IMR-90 (cell line): ENCODE results near the gene SYCP3. TPM values are rescaled to one million over a fixed set of nuclear protein-coding genes. Genes with fewer than 3 reads are reported as not detected.

Source experiments
- ATAC-seq: fragments of 200-7000 bp; cut with Tn5 transposase; 2 replicates; pipeline ENCODE4 v1.9.1; 2020; ENCODE audit warnings: low read depth, mild to moderate bottlenecking, moderate library complexity
- BruUV-seq: library from RNA; stranded (reverse); fragments of 400-500 nt; replicated peaks from 2 replicates; lab custom pipeline; 2021; lab: Mats Ljungman, UMichigan
- CTCF ChIA-PET: fragments of 300-600 bp; formaldehyde crosslinking; extraction: SDS; loops from one replicate; lab custom pipeline; 2021; ENCODE audit warnings: antibody characterized with exemption; lab: Yijun Ruan, JAX
- POLR2A ChIA-PET: fragments of 300-600 bp; sonication (Branson Sonifier 250); formaldehyde crosslinking; loops from one replicate; lab custom pipeline; 2022; ENCODE audit warnings: antibody characterized with exemption; ENCODE audit not compliant: unreplicated experiment; lab: Charles Lee
- DNase-seq: peaks from one replicate; pipeline ENCODE4 v3.0.0; 2013
- H2AFZ ChIP-seq: replicated peaks from 2 replicates; pipeline ENCODE3; 2013; ENCODE audit warnings: low read length, mild to moderate bottlenecking; ENCODE audit not compliant: poor library complexity
- H2AK5ac ChIP-seq: 2 replicates; pipeline ENCODE4 v1.6.1; 2013; ENCODE audit warnings: low read depth, low read length, inconsistent platforms
- H2AK9ac ChIP-seq: replicated peaks from 2 replicates; pipeline ENCODE3; 2013; ENCODE audit warnings: mild to moderate bottlenecking, low read depth, low read length, moderate library complexity; ENCODE audit not compliant: poor library complexity
- H2BK120ac ChIP-seq: 2 replicates; pipeline ENCODE4 v1.6.1; 2013; ENCODE audit warnings: low read depth, low read length, inconsistent platforms
- H2BK15ac ChIP-seq: 3 replicates; pipeline ENCODE4 v1.6.1; 2013; ENCODE audit warnings: low read depth, low read length, inconsistent platforms
- H2BK20ac ChIP-seq: 2 replicates; pipeline ENCODE4 v1.6.1; 2013; ENCODE audit warnings: low read depth, mild to moderate bottlenecking, inconsistent platforms, low read length, moderate library complexity
- H2BK5ac ChIP-seq: 2 replicates; pipeline ENCODE4 v1.6.1; 2013; ENCODE audit warnings: mild to moderate bottlenecking, low read depth, low read length, inconsistent platforms; ENCODE audit not compliant: poor library complexity, severe bottlenecking
- H3K14ac ChIP-seq: replicated peaks from 2 replicates; pipeline ENCODE4 v1.6.1; 2013; ENCODE audit warnings: low read depth, low read length, inconsistent platforms
- H3K18ac ChIP-seq: 2 replicates; pipeline ENCODE4 v1.6.1; 2013; ENCODE audit warnings: low read depth, low read length, control low read depth
- H3K23ac ChIP-seq: 2 replicates; pipeline ENCODE4 v1.6.1; 2013; ENCODE audit warnings: low read depth, low read length, inconsistent platforms
- H3K27ac ChIP-seq: 2 replicates; pipeline ENCODE4 v1.5.1; 2013; ENCODE audit warnings: mild to moderate bottlenecking, control low read depth, low read length; ENCODE audit not compliant: insufficient read depth
- H3K27me3 ChIP-seq: 2 replicates; pipeline ENCODE4 v1.6.1; 2013; ENCODE audit warnings: low read length; ENCODE audit not compliant: control insufficient read depth, insufficient read depth
- H3K36me3 ChIP-seq: 2 replicates; pipeline ENCODE4 v1.6.1; 2013; ENCODE audit warnings: low read length, mixed read lengths; ENCODE audit not compliant: control insufficient read depth, insufficient read depth
- H3K4ac ChIP-seq: 2 replicates; pipeline ENCODE4 v1.6.1; 2013; ENCODE audit warnings: low read depth, low read length, inconsistent platforms
- H3K4me1 ChIP-seq: 2 replicates; pipeline ENCODE4 v1.6.1; 2013; ENCODE audit warnings: low read length, mixed read lengths; ENCODE audit not compliant: control insufficient read depth, insufficient read depth
- H3K4me2 ChIP-seq: 2 replicates; pipeline ENCODE4 v1.6.1; 2013; ENCODE audit warnings: low read depth, mild to moderate bottlenecking, control low read depth, low read length, moderate library complexity
- H3K4me3 ChIP-seq: 2 replicates; pipeline ENCODE4 v1.5.1; 2013; ENCODE audit warnings: low read depth, mild to moderate bottlenecking, control low read depth, low read length, moderate library complexity; ENCODE audit not compliant: insufficient read depth
- H3K56ac ChIP-seq: 2 replicates; pipeline ENCODE4 v1.6.1; 2013; ENCODE audit warnings: low read length, inconsistent platforms; ENCODE audit not compliant: insufficient read depth; ENCODE audit errors: extremely low read depth
- H3K79me1 ChIP-seq, 2 experiments: 2 replicates each; pipeline ENCODE4 v1.6.1; 2013; ENCODE audit warnings: low read length in 2 of 2, inconsistent platforms in 1 of 2, low read depth in 1 of 2
- H3K9ac ChIP-seq: 2 replicates; pipeline ENCODE4 v1.6.1; 2013; ENCODE audit warnings: low read depth, low read length, control low read depth
- H3K9me1 ChIP-seq: 2 replicates; pipeline ENCODE4 v1.6.1; 2013; ENCODE audit warnings: low read length, inconsistent platforms; ENCODE audit not compliant: insufficient read depth
- H3K9me3 ChIP-seq: 2 replicates; pipeline ENCODE4 v1.6.1; 2013; ENCODE audit warnings: low read length; ENCODE audit not compliant: control insufficient read depth, insufficient read depth
- H4K20me1 ChIP-seq: 2 replicates; pipeline ENCODE4 v1.6.1; 2013; ENCODE audit warnings: low read length, inconsistent platforms; ENCODE audit not compliant: insufficient read depth
- H4K5ac ChIP-seq: 2 replicates; pipeline ENCODE4 v1.6.1; 2013; ENCODE audit warnings: mild to moderate bottlenecking, low read depth, low read length, control low read depth
- H4K8ac ChIP-seq, 2 experiments: 2 replicates each; pipeline ENCODE4 v1.6.1; 2013; ENCODE audit warnings: low read depth in 2 of 2, low read length in 2 of 2, control low read depth in 1 of 2, inconsistent platforms in 1 of 2
- H4K91ac ChIP-seq: 2 replicates; pipeline ENCODE4 v1.6.1; 2013; ENCODE audit warnings: low read depth, low read length, inconsistent platforms; ENCODE audit not compliant: insufficient read depth
- CEBPB ChIP-seq: IDR thresholded peaks from 2 replicates; pipeline ENCODE4 v1.6.1; 2012; ENCODE audit warnings: low read depth, low read length, improper control_type of control experiment
- CHD1 ChIP-seq: IDR thresholded peaks from 2 replicates; pipeline ENCODE4 v1.6.1; 2012; ENCODE audit warnings: low read depth, low read length, improper control_type of control experiment
- WGBS, 2 experiments: methylation state at CpG; one replicate each; pipeline versions ENCODE4 v1.1.5 to v1.1.7; 2013; ENCODE audit warnings: missing lambda C conversion rate in 2 of 2; ENCODE audit not compliant: insufficient read length in 1 of 2; ENCODE audit errors: extremely low coverage in 2 of 2; 5-methylcytosine and 5-hydroxymethylcytosine counted together
- dilution Hi-C: fragments of 300-500 bp; cut with HindIII; formaldehyde crosslinking; loops from one replicate; pipeline ENCODE4 v1.14.3; 2018; ENCODE audit warnings: low sequenced_read_pairs; ENCODE audit not compliant: unreplicated experiment
- in situ Hi-C: fragments of 300-500 bp; cut with MboI; formaldehyde crosslinking; loops from 3 replicates; pipeline ENCODE4 v1.14.3; 2019; ENCODE audit warnings: low sequenced_read_pairs, inconsistent platforms, mixed read lengths
- intact Hi-C: fragments of 100-400 bp; cut with micrococcal nuclease; formaldehyde crosslinking; loops from 2 replicates; pipeline ENCODE4 v1.10.0; 2022
- polyA plus RNA-seq, 3 experiments: library from polyadenylated mRNA; depleted of rRNA; stranded (reverse); fragments of >200 nt; gene quantifications; 2 replicates each; pipeline ENCODE4 v1.2.3, GENCODE V29; 2012; ENCODE audit warnings: low replicate concordance in 1 of 3
- total RNA-seq: library from RNA; depleted of rRNA; stranded (reverse); fragments of >200 nt; gene quantifications from 2 replicates; pipeline ENCODE4 v1.2.3, GENCODE V29; 2012

The SYCP3 gene
- total and polyA plus RNA-seq, 2 of the 4 experiments (the other 2 are of a cell fraction): 0.07 TPM; not detected in 1

DNA sequence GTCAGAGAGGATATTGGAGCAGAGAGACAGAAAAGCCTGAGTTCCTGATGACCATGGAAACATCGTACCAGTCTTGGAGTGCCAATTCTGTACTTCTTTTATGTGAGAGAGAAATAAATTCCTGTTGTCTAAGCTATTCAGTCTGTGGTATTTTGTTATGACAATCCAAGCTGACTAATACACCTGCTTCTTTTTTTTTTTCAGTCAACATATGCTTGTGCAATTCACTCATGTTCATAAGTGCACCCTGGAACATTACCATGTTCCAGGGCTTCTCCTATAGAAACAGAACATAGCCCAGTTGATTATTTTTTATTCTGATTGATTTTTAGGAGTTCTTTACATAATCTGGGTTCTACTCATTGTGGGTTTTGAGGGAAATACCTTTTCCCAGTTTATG, 43.6 kb downstream of the SYCP3 start:
- H4K91ac ChIP-seq: no peak overlapping the region
- ATAC-seq (no peak), DNase-seq (peak; percentile 59)
- peaks cover 7% of the 10 kb centered on the region for H3K4me1 ChIP-seq
- no peaks in the 10 kb centered on the region for H3K36me3 ChIP-seq
- intact Hi-C loops (loop anchor here (2.0 kb wide), 1 partner anchor 281 kb away; no protein-coding TSS in a partner anchor), in situ Hi-C loops (no loop called here), dilution Hi-C loops (no loop called here)
- no peak overlapping the region for H4K5ac ChIP-seq
- no peak overlapping the region for H3K14ac ChIP-seq
- no peak overlapping the region for H2BK15ac ChIP-seq
- no CpG with 5 or more reads among the region's 1 CpG for WGBS, 2 experiments
- no peak overlapping the region for H3K4me2 ChIP-seq
- H3K79me1 ChIP-seq: peaks cover 3 to 5% of the 10 kb centered on the region in 2 experiments; a peak in 2 of 4 replicates
- no peak overlapping the region for H3K4me3 ChIP-seq
- no peak overlapping the region for H2AK5ac ChIP-seq
- POLR2A ChIA-PET: no interaction called here
- no peaks in the 10 kb centered on the region for H4K20me1 ChIP-seq
- H3K56ac ChIP-seq: no peak overlapping the region
- no peak overlapping the region for H2BK20ac ChIP-seq
- H2AFZ ChIP-seq: no peak overlapping the region
- CTCF ChIA-PET: no interaction called here
- no peak overlapping the region for H3K4ac ChIP-seq
- no peak overlapping the region for H3K9ac ChIP-seq
- BruUV-seq: no TSS peak
- no peaks in the 10 kb centered on the region for H3K27me3 ChIP-seq
- no peaks in the 10 kb centered on the region for H3K9me1 ChIP-seq
- H2BK120ac ChIP-seq: no peak overlapping the region
- H2BK5ac ChIP-seq: no peak overlapping the region
- H2AK9ac ChIP-seq: no peak overlapping the region
- TF ChIP-seq CEBPB (peak; percentile 72), CHD1 (no peak)
- H3K18ac ChIP-seq: no peak overlapping the region
- H3K27ac ChIP-seq: no peak overlapping the region
- no peak overlapping the region for H4K8ac ChIP-seq
- H3K9me3 ChIP-seq: peaks cover 2% of the 10 kb centered on the region
- H3K23ac ChIP-seq: no peak overlapping the region
